ENCODE data around the gene PXDC1. TPM values are rescaled to one million over a fixed set of nuclear protein-coding genes. Genes with fewer than 3 reads are reported as not detected.
"Not testable (repeated sequence)": the region's sequence is repeated elsewhere in the genome, so short reads cannot be mapped to it uniquely, and the experiment has no call there.

Gene PXDC1
- total RNA-seq, 1 experiment from 2014 or later, result 18.2 TPM

DNA sequence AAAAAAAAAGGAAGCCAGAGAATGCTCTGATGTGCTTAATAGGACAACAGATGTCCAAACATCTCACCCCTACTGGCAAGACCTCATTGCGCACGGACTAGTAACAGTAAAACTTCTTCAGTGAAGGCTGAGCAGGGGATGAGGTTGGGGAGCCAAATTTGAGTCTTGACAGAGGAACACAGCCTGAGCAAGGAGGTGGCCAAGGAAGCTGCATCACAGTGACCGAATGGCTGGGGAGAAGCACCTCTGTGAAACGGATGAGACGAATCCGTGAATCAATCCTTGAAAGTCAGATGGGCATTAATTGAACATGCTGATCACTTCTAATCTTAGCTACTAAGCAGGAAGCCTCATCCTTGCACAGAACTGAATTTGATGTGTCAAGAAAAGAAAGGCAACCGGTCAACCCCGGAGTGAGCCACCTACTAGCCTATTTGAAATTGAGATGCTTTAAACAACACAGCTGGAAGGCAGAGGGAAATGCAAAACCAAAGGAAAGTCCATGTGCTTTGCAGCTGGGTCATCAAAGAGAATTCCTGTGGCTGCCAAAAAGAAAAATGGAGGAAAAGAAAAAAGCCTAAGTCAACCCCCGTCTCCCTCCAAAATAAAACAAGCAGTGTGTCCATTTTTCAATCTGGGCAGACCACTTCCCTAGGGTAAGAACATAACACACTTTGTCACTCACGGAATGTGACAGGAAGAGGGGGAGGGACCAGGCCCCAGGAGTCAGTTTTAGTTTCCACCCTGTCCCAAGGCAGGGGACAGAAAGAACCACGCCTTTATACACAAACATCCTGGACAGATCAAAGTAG, 29.5 kb downstream of the PXDC1 start:
- CTCF ChIA-PET, result no interaction called here
- peaks cover 8% of the 10 kb centered on the region for H3K36me3 Mint-ChIP-seq (ENCODE audit: insufficient read depth, unreplicated experiment)
- H3K9me3 Mint-ChIP-seq (ENCODE audit: low read depth, unreplicated experiment), result no peaks in the 10 kb centered on the region
- TF ChIP-seq, protein P1, sequence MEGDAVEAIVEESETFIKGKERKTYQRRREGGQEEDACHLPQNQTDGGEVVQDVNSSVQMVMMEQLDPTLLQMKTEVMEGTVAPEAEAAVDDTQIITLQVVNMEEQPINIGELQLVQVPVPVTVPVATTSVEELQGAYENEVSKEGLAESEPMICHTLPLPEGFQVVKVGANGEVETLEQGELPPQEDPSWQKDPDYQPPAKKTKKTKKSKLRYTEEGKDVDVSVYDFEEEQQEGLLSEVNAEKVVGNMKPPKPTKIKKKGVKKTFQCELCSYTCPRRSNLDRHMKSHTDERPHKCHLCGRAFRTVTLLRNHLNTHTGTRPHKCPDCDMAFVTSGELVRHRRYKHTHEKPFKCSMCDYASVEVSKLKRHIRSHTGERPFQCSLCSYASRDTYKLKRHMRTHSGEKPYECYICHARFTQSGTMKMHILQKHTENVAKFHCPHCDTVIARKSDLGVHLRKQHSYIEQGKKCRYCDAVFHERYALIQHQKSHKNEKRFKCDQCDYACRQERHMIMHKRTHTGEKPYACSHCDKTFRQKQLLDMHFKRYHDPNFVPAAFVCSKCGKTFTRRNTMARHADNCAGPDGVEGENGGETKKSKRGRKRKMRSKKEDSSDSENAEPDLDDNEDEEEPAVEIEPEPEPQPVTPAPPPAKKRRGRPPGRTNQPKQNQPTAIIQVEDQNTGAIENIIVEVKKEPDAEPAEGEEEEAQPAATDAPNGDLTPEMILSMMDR (IDR thresholded peaks at IDR 0.05; ENCODE audit: unreplicated experiment), result no peak
- no peaks in the 10 kb centered on the region for H3K27me3 Mint-ChIP-seq (ENCODE audit: unreplicated experiment)
- no peaks in the 10 kb centered on the region for H3K4me1 Mint-ChIP-seq (ENCODE audit: low read depth, unreplicated experiment)
- no peak overlapping the region for H3K4me3 Mint-ChIP-seq (ENCODE audit: low read depth, unreplicated experiment)
- no TSS peak for BruUV-seq (replicated peaks)
- no peak overlapping the region for H3K27ac Mint-ChIP-seq (ENCODE audit: unreplicated experiment)
- intact Hi-C loops (cut with micrococcal nuclease; ENCODE audit: unreplicated experiment), result no loop called here
- DNase-seq, result no peak

DNA sequence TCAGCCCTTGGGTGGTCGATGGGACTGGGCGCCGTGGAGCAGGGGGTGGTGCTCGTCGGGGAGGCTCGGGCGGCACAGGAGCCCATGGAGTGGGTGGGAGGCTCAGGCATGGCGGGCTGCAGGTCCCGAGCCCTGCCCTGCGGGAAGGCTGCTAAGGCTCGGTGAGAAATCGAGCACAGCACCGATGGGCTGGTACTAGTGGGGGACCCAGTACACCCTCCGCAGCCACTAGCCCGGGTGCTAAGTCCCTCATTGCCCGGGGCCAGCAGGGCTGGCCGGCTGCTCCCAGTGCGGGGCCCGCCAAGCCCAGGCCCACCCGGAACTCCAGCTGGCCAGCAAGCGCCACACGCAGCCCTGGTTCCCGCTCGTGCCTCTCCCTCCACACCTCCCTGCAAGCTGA, 30.7 kb downstream of the PXDC1 start:
- H3K36me3 Mint-ChIP-seq (ENCODE audit: insufficient read depth, unreplicated experiment); BruUV-seq (replicated peaks); H3K4me1 Mint-ChIP-seq (ENCODE audit: low read depth, unreplicated experiment); H3K4me3 Mint-ChIP-seq (ENCODE audit: low read depth, unreplicated experiment); H3K27me3 Mint-ChIP-seq (ENCODE audit: unreplicated experiment); CTCF ChIA-PET; H3K9me3 Mint-ChIP-seq (ENCODE audit: low read depth, unreplicated experiment); H3K27ac Mint-ChIP-seq (ENCODE audit: unreplicated experiment); DNase-seq; intact Hi-C loops (cut with micrococcal nuclease; ENCODE audit: unreplicated experiment): not testable (repeated sequence)

DNA sequence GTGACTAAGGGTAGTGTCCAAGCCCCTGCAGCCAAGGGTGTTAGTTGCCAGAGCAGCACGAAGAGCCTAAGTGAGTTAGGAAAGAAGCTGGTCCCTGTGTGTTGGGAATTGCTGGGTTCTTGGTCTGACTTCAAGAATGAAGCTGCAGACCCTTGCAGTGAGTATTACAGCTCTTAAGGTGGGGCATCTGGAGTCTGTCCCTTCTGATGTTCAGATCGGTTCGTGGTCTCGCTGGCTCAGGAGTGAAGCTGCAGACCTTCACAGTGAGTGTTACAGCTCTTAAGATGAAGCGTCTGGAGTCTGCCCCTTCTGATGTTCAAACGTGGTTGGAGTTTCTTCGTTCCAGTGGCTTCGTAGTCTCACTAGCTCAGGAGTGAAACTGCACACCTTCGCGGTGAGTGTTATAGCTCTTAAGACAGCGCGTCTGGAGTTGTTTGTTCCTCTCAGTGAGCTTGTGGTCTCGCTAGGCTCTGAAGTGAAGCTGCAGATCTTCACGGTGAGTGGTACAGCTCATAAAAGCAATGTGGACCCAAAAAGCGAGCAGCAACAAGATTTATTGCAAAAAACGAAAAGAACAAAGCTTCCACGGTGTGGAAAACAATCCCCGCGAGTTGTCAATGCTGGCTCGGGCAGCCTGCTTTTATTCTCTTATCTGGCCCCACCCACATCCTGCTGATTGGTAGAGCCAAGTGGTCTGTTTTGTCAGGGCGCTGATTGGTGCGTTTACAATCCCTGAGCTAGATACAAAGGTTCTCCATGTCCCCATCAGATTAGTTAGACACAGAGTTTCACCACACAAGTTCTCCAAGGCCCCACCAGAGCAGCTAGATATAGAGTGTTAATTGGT, 31.8 kb downstream of the PXDC1 start:
- CTCF ChIA-PET, result no interaction called here
- intact Hi-C loops (cut with micrococcal nuclease; ENCODE audit: unreplicated experiment), result no loop called here
- no TSS peak for BruUV-seq (replicated peaks)
- no peak for DNase-seq
- Mint-ChIP-seq H3K4me1 (ENCODE audit: low read depth, unreplicated experiment) (no peaks in the 10 kb centered on the region), H3K4me3 (ENCODE audit: low read depth, unreplicated experiment) (no peak overlapping the region), H3K36me3 (ENCODE audit: insufficient read depth, unreplicated experiment) (peaks cover 4% of the 10 kb centered on the region), H3K9me3 (ENCODE audit: low read depth, unreplicated experiment) (no peaks in the 10 kb centered on the region), H3K27ac (ENCODE audit: unreplicated experiment) (no peak overlapping the region), H3K27me3 (ENCODE audit: unreplicated experiment) (no peaks in the 10 kb centered on the region)
- TF ChIP-seq, protein P1 (IDR thresholded peaks at IDR 0.05; ENCODE audit: unreplicated experiment), result no peak

DNA sequence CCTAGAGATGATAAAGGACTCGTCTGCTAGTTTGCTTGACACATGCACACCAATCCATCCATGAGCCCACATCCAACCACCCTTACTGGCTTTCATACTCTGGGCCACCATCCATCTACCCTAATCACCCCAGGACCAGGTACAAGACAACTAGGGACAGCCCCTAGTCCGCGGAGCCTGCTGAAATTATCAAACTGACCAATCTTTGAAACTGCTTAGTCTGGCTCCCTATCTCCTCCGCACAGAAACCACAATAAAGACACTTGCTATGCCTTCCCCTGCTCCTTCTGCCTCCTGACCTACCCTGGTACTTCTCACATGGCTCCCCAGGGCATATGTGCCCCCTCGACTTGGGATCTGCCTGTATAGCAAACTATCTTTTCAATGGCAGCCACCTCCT, 33.1 kb downstream of the PXDC1 start:
- H3K9me3 Mint-ChIP-seq (ENCODE audit: low read depth, unreplicated experiment), result no peaks in the 10 kb centered on the region
- no peak overlapping the region for H3K27ac Mint-ChIP-seq (ENCODE audit: unreplicated experiment)
- no peak for DNase-seq
- no peak overlapping the region for H3K4me3 Mint-ChIP-seq (ENCODE audit: low read depth, unreplicated experiment)
- CTCF ChIA-PET, result no interaction called here
- intact Hi-C loops (cut with micrococcal nuclease; ENCODE audit: unreplicated experiment), result no loop called here
- peaks cover 4% of the 10 kb centered on the region for H3K36me3 Mint-ChIP-seq (ENCODE audit: insufficient read depth, unreplicated experiment)
- BruUV-seq (replicated peaks), result no TSS peak
- no peaks in the 10 kb centered on the region for H3K4me1 Mint-ChIP-seq (ENCODE audit: low read depth, unreplicated experiment)
- TF ChIP-seq, protein P1 (IDR thresholded peaks at IDR 0.05; ENCODE audit: unreplicated experiment), result no peak
- no peaks in the 10 kb centered on the region for H3K27me3 Mint-ChIP-seq (ENCODE audit: unreplicated experiment)

Data from Calu3 (cell line).